Measurements from ENCODE around the gene ABLIM3.

ABLIM3 gene

DNA sequence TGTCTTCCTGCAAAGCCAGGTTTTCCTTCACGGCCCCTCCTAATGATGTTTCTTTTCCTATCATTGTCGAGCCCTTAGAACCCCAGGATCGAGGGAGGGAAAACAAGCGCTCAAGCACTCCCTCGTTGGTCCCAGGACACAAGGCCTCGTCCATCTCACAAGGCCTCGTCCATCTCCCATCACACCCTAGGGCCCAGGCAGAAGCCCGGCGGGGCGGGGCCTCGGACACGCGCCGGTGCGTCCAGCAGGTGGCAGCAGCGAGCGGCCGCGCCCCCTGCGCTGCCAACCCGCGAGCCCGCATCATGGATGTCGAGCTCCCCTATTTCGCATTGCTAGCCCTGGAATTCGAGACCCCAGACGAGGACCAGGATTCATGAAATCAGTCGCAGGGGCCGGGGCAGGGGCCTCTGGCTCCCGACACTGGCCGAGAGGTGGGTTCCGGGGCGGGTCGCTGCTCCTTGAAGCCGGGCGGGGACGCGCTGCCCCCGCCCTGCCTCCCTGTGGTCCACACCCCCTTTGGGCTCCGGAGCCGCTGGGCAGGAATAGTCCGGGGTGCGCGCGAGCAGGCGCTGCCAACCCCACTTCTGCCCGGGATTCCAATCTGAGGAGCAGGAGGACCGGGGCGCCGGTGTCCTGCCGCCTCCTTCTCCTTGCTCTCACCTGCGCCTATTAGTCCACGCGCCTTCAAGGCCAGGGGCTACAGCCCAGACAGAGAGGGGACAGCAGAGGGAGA, at the start of gene ABLIM3:
TSS of gene ABLIM3 (plus strand) at position 270 of the 733 bp plus-strand sequence. CDS start 603 bp downstream, outside the sequence.
- Histone ChIP-seq H3K4me3 (ENCODE audit: severe bottlenecking) (peak within 1 kb of the TSS; percentile 90), H3K27me3 (ENCODE audit: insufficient read depth, poor library complexity, severe bottlenecking) (no peaks in the 10 kb centered on the region), H3K27ac (ENCODE audit: poor library complexity, severe bottlenecking) (peak within 1 kb of the TSS; percentile 57), H3K4me1 (ENCODE audit: insufficient read depth, poor library complexity, severe bottlenecking) (peaks cover 23% of the 10 kb centered on the region), H3K36me3 (ENCODE audit: low read depth) (no peaks in the 10 kb centered on the region), H3K9me3 (ENCODE audit: severe bottlenecking) (no peaks in the 10 kb centered on the region)
- DNase-seq (ENCODE audit: low spot score) (peak; percentile 88), ATAC-seq (ENCODE audit: low read depth) (peak; percentile 75)
- TF ChIP-seq, protein P1, sequence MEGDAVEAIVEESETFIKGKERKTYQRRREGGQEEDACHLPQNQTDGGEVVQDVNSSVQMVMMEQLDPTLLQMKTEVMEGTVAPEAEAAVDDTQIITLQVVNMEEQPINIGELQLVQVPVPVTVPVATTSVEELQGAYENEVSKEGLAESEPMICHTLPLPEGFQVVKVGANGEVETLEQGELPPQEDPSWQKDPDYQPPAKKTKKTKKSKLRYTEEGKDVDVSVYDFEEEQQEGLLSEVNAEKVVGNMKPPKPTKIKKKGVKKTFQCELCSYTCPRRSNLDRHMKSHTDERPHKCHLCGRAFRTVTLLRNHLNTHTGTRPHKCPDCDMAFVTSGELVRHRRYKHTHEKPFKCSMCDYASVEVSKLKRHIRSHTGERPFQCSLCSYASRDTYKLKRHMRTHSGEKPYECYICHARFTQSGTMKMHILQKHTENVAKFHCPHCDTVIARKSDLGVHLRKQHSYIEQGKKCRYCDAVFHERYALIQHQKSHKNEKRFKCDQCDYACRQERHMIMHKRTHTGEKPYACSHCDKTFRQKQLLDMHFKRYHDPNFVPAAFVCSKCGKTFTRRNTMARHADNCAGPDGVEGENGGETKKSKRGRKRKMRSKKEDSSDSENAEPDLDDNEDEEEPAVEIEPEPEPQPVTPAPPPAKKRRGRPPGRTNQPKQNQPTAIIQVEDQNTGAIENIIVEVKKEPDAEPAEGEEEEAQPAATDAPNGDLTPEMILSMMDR (IDR thresholded peaks at IDR 0.05; ENCODE audit: poor library complexity, severe bottlenecking): peak; percentile 100

DNA sequence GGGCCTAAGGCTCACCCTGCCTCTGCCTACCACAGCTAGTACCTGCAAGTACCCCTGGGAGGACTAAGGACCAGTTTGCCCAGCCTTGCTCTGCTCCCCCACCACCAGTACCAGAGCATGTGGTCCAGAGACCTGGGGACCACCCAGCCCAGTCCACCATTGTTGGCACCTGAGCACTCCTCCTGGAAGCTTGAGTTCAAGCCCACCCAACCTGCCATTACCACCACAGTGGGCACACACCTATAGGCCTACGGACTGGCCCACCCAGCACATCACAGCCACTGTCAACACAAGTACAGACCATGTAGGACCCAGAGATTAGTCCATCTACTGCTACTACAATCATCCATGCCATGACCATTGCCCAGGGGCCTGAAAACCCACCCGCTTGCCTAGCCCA, 47.7 kb upstream of the ABLIM3 start:
- H3K4me1 ChIP-seq (ENCODE audit: insufficient read depth, poor library complexity, severe bottlenecking): no peaks in the 10 kb centered on the region
- no peak for DNase-seq (ENCODE audit: low spot score)
- no peaks in the 10 kb centered on the region for H3K27me3 ChIP-seq (ENCODE audit: insufficient read depth, poor library complexity, severe bottlenecking)
- H3K4me3 ChIP-seq (ENCODE audit: severe bottlenecking): no peak overlapping the region
- H3K27ac ChIP-seq (ENCODE audit: poor library complexity, severe bottlenecking): no peak overlapping the region
- H3K36me3 ChIP-seq (ENCODE audit: low read depth): no peaks in the 10 kb centered on the region
- ATAC-seq (ENCODE audit: low read depth): no peak
- peaks cover 8% of the 10 kb centered on the region for H3K9me3 ChIP-seq (ENCODE audit: severe bottlenecking)
- TF ChIP-seq, protein P1 (IDR thresholded peaks at IDR 0.05; ENCODE audit: poor library complexity, severe bottlenecking): no peak

DNA sequence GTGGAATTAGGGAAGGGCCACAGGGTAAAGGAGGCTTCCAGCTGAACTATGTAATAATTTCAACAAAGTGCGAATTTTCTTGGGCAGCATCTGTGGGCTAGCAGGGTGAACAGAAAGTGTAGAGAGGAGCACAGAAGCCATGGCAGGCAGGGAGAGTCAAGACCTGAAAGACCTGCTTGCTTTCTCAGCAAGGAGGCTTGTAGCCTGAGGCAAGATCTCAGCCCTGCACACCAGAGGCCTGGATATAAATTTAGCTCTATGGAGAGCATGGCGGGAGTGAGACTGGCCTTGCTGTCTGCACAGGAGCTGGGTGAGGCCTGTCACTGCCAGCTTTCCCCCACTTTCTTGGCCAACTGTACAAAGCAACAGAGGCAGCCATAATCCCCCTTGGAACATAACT, 46.3 kb upstream of the ABLIM3 start:
- DNase-seq (ENCODE audit: low spot score): no peak
- Histone ChIP-seq H3K4me3 (ENCODE audit: severe bottlenecking) (no peak overlapping the region), H3K36me3 (ENCODE audit: low read depth) (no peaks in the 10 kb centered on the region), H3K27ac (ENCODE audit: poor library complexity, severe bottlenecking) (no peak overlapping the region), H3K27me3 (ENCODE audit: insufficient read depth, poor library complexity, severe bottlenecking) (no peaks in the 10 kb centered on the region), H3K4me1 (ENCODE audit: insufficient read depth, poor library complexity, severe bottlenecking) (no peaks in the 10 kb centered on the region), H3K9me3 (ENCODE audit: severe bottlenecking) (peaks cover 10% of the 10 kb centered on the region)
- TF ChIP-seq, protein P1 (IDR thresholded peaks at IDR 0.05; ENCODE audit: poor library complexity, severe bottlenecking): no peak
- ATAC-seq (ENCODE audit: low read depth): no peak

DNA sequence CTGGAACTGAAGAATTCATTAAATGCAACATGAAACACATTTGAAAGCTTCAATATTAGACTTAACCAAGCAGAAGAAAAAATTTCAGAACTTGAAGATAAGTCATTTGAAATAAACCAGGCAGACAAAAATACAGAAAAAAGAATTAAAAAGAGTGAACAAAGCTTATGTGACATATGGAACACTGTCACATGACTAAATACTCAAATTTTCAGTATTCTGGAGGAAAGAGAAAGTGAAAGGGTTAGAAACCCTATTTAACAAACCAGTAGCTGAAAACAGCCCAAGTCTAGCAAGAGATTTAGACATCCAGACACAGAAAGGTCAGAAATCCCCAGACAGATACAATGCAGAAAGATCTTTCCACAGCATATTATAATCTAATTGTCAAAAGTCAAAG, 41.4 kb upstream of the ABLIM3 start:
- ATAC-seq (ENCODE audit: low read depth): no peak
- TF ChIP-seq, protein P1 (IDR thresholded peaks at IDR 0.05; ENCODE audit: poor library complexity, severe bottlenecking): no peak

DNA sequence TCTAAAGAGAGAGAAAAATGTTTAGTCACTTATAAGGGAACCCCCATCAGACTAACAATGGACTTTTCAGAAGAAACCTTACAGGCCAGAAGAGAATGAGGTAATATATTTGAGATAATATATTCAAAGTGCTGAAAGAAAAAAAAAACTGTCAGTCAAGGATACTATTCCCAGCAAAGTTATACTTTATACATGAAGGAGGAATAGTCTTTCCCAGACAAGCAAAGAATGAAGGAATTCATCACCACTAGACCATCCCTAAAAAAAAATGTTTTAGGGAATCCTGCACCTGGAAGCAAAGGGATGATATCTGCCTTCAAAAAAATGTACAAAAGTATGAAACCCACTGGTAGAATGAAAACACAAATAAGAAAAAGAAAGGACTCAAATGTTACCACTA, 41.0 kb upstream of the ABLIM3 start:
- Histone ChIP-seq H3K27me3 (ENCODE audit: insufficient read depth, poor library complexity, severe bottlenecking) (no peaks in the 10 kb centered on the region), H3K9me3 (ENCODE audit: severe bottlenecking) (peaks cover 16% of the 10 kb centered on the region), H3K36me3 (ENCODE audit: low read depth) (no peaks in the 10 kb centered on the region), H3K27ac (ENCODE audit: poor library complexity, severe bottlenecking) (no peak overlapping the region), H3K4me1 (ENCODE audit: insufficient read depth, poor library complexity, severe bottlenecking) (no peaks in the 10 kb centered on the region), H3K4me3 (ENCODE audit: severe bottlenecking) (no peak overlapping the region)
- no peak for DNase-seq (ENCODE audit: low spot score)
- TF ChIP-seq, protein P1 (IDR thresholded peaks at IDR 0.05; ENCODE audit: poor library complexity, severe bottlenecking): no peak
- ATAC-seq (ENCODE audit: low read depth): no peak

More for the DNA sequence above, 41.4 kb upstream of the ABLIM3 start:
- no peak for DNase-seq (ENCODE audit: low spot score)
- Histone ChIP-seq H3K4me3 (ENCODE audit: severe bottlenecking) (no peak overlapping the region), H3K36me3 (ENCODE audit: low read depth) (no peaks in the 10 kb centered on the region), H3K9me3 (ENCODE audit: severe bottlenecking) (peaks cover 17% of the 10 kb centered on the region), H3K4me1 (ENCODE audit: insufficient read depth, poor library complexity, severe bottlenecking) (no peaks in the 10 kb centered on the region), H3K27me3 (ENCODE audit: insufficient read depth, poor library complexity, severe bottlenecking) (no peaks in the 10 kb centered on the region), H3K27ac (ENCODE audit: poor library complexity, severe bottlenecking) (no peak overlapping the region)
